Measurements from ENCODE around the gene PPM1D.

DNA sequence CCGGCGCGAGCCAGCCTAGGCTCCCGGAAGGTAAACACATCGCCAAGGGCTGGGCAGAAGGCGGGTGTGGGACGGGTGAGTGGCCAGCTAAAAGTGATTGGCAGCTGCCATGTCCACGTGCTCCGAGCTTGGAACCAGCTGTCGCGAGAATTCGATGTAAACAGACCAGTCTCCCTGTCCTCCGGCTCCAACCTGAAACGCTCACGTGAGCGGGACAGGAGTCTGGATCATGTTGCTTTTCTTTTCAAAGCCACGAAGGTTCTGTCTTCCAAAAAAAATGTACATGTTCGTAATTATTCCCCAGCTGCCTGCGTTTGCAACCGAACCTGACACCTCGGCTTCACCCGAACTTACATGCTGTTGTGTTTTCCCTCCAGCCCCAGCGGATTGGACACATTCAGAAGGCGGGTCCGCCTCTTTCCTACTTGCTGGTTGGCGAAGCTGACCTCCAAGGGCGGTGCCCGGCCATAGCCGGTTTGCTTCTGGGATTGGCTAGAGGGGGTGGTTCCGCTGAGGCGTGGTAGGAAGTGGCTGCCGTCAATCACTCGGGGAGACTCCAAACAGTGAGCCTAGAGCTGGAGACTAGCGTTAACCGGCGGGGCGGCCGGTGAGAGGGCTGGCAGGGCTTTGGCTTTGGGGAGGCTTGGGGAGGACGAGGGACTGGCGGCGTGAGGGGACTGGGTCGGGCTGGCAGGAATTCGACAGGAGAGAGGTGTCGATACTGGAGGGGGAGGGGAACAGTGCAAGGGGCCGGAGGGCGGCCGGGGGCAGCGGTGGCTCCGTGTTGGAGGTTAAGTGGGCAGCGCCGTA, 77.5 kb downstream of the PPM1D start, which contains the start of gene BCAS3:
- TF ChIP-seq RAD21 (IDR thresholded peaks at IDR 0.05; ENCODE audit: low read depth) (no peak), EP300 (IDR thresholded peaks at IDR 0.05; ENCODE audit: borderline replicate concordance) (no peak), CEBPB (IDR thresholded peaks at IDR 0.05) (no peak)
- TF ChIP-seq, protein P1, sequence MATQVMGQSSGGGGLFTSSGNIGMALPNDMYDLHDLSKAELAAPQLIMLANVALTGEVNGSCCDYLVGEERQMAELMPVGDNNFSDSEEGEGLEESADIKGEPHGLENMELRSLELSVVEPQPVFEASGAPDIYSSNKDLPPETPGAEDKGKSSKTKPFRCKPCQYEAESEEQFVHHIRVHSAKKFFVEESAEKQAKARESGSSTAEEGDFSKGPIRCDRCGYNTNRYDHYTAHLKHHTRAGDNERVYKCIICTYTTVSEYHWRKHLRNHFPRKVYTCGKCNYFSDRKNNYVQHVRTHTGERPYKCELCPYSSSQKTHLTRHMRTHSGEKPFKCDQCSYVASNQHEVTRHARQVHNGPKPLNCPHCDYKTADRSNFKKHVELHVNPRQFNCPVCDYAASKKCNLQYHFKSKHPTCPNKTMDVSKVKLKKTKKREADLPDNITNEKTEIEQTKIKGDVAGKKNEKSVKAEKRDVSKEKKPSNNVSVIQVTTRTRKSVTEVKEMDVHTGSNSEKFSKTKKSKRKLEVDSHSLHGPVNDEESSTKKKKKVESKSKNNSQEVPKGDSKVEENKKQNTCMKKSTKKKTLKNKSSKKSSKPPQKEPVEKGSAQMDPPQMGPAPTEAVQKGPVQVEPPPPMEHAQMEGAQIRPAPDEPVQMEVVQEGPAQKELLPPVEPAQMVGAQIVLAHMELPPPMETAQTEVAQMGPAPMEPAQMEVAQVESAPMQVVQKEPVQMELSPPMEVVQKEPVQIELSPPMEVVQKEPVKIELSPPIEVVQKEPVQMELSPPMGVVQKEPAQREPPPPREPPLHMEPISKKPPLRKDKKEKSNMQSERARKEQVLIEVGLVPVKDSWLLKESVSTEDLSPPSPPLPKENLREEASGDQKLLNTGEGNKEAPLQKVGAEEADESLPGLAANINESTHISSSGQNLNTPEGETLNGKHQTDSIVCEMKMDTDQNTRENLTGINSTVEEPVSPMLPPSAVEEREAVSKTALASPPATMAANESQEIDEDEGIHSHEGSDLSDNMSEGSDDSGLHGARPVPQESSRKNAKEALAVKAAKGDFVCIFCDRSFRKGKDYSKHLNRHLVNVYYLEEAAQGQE (IDR thresholded peaks at IDR 0.05; ENCODE audit: low read depth), result no peak
